ENCODE results near the gene TMED6. TPM values are rescaled to one million over a fixed set of nuclear protein-coding genes. Genes with fewer than 3 reads are reported as not detected.
A peak's percentile ranks its signal among the peaks of the same experiment; 100 is the strongest.

TMED6 gene
- total and polyA plus RNA-seq, 8 donors = 1.8 to 60.1 (median 18.7) TPM; not detected in 1

GRCh38 chr16:69330286-69331109 lies 21.1 kb downstream of the TMED6 start, which contains the start of gene PDF:
TSS of gene PDF (minus strand) at chr16:69330588. CDS start at chr16:69330570, 18 bp downstream.
- WGBS, 5 donors = 0 to 2% (median 1%) methylated on average over 8 to 93 of the region's 93 CpGs
- intact Hi-C loops (cut with DNase I; ENCODE audit: low total_unique reads) = no loop called here
- peaks cover 34 to 72% (median 65%) of the 10 kb centered on the region in 4 donors for H3K36me3 ChIP-seq
- peak within 1 kb of the TSS; percentile 91 to 96 (median 92) for H3K27ac ChIP-seq
- H3K4me1 ChIP-seq = peaks cover 33 to 82% (median 67%) of the 10 kb centered on the region in 4 donors
- H3K27me3 ChIP-seq = no peaks in the 10 kb centered on the region
- DNase-seq = peak; percentile 94 to 98
- H3K9me3 ChIP-seq = no peaks in the 10 kb centered on the region
- TF ChIP-seq POLR2AphosphoS5 (IDR thresholded peaks at IDR 0.05) (peak; percentile 86 to 98 (median 91)), EP300 (IDR thresholded peaks at IDR 0.05) (no peak), POLR2A (IDR thresholded peaks at IDR 0.05) (peak in 1 of 4 donors; percentile 25)
- TF ChIP-seq, protein P1, sequence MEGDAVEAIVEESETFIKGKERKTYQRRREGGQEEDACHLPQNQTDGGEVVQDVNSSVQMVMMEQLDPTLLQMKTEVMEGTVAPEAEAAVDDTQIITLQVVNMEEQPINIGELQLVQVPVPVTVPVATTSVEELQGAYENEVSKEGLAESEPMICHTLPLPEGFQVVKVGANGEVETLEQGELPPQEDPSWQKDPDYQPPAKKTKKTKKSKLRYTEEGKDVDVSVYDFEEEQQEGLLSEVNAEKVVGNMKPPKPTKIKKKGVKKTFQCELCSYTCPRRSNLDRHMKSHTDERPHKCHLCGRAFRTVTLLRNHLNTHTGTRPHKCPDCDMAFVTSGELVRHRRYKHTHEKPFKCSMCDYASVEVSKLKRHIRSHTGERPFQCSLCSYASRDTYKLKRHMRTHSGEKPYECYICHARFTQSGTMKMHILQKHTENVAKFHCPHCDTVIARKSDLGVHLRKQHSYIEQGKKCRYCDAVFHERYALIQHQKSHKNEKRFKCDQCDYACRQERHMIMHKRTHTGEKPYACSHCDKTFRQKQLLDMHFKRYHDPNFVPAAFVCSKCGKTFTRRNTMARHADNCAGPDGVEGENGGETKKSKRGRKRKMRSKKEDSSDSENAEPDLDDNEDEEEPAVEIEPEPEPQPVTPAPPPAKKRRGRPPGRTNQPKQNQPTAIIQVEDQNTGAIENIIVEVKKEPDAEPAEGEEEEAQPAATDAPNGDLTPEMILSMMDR (IDR thresholded peaks at IDR 0.05) = peak in 1 of 7 experiments; percentile 16
- peak within 1 kb of the TSS; percentile 82 to 99 (median 92) for H3K4me3 ChIP-seq

DNA sequence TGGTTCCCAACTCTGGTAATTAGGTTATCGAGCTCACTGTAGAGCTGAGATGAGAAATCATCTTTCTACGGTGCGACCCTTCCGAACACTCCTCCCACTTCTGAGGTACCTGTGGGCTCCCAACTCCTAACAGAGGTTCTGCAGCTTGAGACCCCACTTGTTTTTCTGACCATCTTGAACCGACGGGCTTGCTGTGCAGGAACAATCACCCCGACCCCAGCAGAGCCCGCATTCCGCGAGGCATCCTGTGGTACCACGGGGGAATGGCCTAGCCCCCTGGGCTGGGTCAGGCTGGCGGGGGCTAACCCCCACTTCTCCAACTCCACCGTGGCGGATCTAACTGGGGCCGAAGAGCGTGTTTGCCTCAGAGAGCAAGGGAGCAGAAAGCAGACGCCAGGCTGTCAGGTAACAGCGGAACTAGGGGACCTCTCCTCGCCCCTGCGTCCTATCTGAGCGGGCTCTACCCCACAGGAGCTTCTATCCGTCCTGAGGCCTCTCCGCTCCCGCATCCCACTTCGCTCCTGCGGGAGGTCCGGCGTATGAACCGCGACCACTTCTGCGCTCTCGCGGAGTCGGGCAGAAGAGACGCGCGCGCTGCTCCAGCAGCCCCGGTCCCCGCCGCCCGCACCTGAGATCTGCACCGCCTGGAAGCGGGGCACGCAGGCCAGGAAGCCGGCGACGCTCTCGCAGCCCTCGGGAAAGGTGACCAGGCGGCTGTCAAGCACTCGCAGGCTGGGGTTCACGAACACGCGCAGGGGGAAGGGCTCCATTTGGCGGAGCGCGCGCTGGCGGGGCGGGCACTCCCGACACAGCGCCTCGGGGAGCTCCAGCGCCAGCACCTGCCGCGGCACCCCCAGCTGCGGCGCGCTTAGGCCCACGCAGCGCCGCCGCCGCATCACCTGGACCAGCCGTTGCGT lies 22.0 kb downstream of the TMED6 start:
- 5 to 36% (median 5%) methylated on average over 12 to 77 of the region's 77 CpGs for WGBS, 5 donors
- Histone ChIP-seq H3K4me3 (peak overlapping the region; percentile 82 to 99 (median 92)), H3K4me1 (peaks cover 33 to 86% (median 71%) of the 10 kb centered on the region in 4 donors), H3K9me3 (no peaks in the 10 kb centered on the region), H3K36me3 (peaks cover 34 to 72% (median 65%) of the 10 kb centered on the region in 4 donors), H3K27me3 (no peaks in the 10 kb centered on the region), H3K27ac (peak overlapping the region; percentile 79 to 96 (median 91))
- intact Hi-C loops (cut with DNase I; ENCODE audit: low total_unique reads) = no loop called here
- no peak for TF ChIP-seq EP300 (IDR thresholded peaks at IDR 0.05)
- TF ChIP-seq, protein P1 (IDR thresholded peaks at IDR 0.05) = no peak
- TF ChIP-seq POLR2A (IDR thresholded peaks at IDR 0.05) = no peak
- TF ChIP-seq POLR2AphosphoS5 (IDR thresholded peaks at IDR 0.05) = no peak
- DNase-seq = peak in 1 of 2 donors; percentile 69

DNA sequence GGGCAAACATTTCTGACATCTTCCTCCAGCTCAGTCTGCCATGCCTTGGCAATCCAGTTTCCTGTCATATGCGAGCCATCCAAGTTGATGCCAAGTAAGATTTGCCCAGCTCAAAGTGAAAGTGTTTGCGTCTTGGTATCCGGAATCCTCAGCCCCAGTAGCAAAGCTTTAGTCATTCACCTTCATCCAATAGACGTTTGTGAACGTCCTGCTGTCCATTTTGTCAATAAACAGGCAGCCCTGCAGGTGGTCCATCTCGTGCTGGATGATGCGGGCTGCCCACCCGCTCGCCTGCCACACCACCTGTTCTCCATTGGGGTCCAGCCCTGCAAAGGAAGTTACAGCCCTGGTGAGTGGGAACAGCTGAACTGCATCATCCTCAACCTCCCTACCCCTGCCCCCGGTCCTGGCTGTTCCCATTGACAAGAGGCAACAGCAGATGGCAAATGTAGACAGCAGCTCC lies 22.7 kb downstream of the TMED6 start:
- H3K27me3 ChIP-seq = no peaks in the 10 kb centered on the region
- H3K9me3 ChIP-seq = no peaks in the 10 kb centered on the region
- 30 to 49% (median 43%) methylated on average over 10 of the region's 10 CpGs for WGBS, 5 donors
- H3K27ac ChIP-seq = peak overlapping the region in 2 of 5 donors; percentile 41 to 91
- no peak for TF ChIP-seq EP300 (IDR thresholded peaks at IDR 0.05)
- no peak for TF ChIP-seq POLR2AphosphoS5 (IDR thresholded peaks at IDR 0.05)
- no peak for TF ChIP-seq POLR2A (IDR thresholded peaks at IDR 0.05)
- TF ChIP-seq, protein P1 (IDR thresholded peaks at IDR 0.05) = no peak
- DNase-seq = no peak
- peaks cover 39 to 86% (median 76%) of the 10 kb centered on the region in 4 donors for H3K4me1 ChIP-seq
- intact Hi-C loops (cut with DNase I; ENCODE audit: low total_unique reads) = no loop called here
- peaks cover 33 to 72% (median 65%) of the 10 kb centered on the region in 4 donors for H3K36me3 ChIP-seq
- H3K4me3 ChIP-seq = peak overlapping the region; percentile 82 to 99 (median 92)

All from stomach (tissue), 9 donors.